Measurements from ENCODE around the gene TCF7L2.

Gene TCF7L2

DNA sequence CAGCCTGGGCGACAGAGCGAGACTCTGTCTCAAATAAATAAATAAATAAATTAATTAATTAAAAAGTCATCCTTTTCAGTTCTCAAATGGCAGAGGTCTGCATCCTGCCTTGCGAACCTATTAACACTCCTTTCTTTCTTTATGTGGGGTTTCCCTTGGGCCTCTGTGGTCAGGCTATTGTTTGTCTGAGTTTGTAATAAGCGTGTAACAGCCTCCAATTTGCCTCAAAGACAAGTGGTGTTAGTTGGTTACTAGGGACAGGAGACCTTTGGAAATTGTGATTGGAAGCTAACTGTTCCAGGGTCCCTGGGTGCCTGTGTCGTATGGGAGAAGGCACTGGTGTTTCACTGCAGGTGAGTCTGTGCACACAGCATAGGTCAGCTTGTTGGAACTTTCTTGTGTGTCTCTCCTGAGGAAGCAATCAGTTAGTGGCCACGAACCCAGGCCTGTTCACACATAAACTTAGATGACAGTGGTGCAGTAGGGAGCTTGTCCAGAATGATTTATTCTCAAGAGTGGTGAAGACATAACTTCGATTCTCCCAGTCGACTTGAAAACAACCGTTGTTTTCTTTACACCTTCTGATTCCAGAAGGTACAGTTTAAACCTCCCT, 33.5 kb downstream of the TCF7L2 start:
- no peak for DNase-seq
- no peak overlapping the region for H3K27ac ChIP-seq
- H3K4me3 ChIP-seq = no peak overlapping the region
- no peaks in the 10 kb centered on the region for H3K27me3 ChIP-seq
- no peaks in the 10 kb centered on the region for H3K36me3 ChIP-seq
- H3K4me1 ChIP-seq = peaks cover 0 to 83% (median 35%) of the 10 kb centered on the region in 4 donors
- intact Hi-C loops (cut with DNase I; ENCODE audit: low total_unique reads) = no loop called here
- H3K9me3 ChIP-seq = no peaks in the 10 kb centered on the region
- TF ChIP-seq CTCF (IDR thresholded peaks at IDR 0.05) = no peak

DNA sequence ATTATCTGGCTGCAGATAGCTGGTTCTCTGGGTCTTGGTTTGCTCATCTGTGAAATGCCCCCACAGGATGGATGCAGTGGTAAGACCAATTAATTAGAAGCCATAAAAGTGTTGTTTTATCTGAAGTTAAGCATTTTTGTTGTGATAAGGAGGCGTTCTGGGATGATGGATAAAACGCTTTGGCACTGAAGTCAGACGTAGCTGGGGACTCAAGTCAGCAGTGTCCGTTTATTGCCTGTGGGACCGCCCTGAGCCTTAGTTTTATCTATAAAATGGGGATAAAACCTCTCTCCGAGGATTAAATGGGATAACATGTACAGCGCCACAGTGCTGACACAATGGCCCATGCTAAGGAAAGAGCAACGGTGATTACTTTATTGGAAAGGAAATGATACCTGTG, 34.7 kb downstream of the TCF7L2 start:
- Histone ChIP-seq H3K27me3 (no peaks in the 10 kb centered on the region), H3K4me3 (no peak overlapping the region), H3K27ac (peak overlapping the region in 1 of 2 donors; percentile 46), H3K9me3 (no peaks in the 10 kb centered on the region), H3K36me3 (no peaks in the 10 kb centered on the region), H3K4me1 (peaks cover 0 to 95% (median 41%) of the 10 kb centered on the region in 4 donors)
- no peak for TF ChIP-seq CTCF (IDR thresholded peaks at IDR 0.05)
- DNase-seq = no peak
- intact Hi-C loops (cut with DNase I; ENCODE audit: low total_unique reads) = no loop called here

DNA sequence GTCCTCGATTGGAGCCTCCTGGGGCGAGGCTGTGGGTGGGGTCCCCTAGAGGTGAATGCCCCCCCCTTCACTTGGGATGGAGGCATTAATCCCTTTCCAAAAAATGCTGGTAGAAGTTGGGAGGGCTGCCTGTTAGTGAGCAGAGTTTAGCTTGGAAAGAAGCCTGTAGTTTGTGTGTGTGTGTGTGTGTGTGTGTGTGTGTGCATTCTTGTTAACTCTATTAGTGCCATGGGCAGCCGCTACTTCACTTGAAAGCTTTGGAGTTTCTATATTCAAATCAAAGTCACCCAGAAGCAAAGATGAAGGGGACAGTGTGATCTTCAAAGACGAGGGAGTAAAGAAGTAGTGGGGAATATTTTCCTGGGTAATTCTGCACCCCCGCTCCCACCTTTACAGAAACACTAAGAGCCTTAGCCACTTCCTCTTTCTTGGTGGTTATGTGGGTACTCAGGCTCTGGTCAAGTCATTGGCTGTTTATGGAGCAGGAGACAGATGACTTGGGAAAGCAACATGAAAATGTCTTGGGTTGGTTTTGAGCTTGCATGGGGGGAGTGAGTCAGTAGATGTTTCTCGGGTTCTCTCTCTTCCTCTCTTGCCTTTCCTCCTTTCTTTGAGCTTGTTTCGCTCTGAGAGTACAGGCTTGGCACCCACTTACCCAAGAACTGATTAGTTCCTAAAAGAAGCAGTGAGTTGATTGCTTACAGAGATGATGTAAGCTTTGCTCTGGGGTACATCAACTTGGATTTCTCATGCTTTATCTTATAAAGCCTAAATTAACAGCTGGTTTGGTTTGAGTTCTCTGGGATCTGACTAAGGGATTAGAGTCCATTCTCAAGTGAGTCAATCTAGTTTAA, 35.9 kb downstream of the TCF7L2 start:
- H3K36me3 ChIP-seq = no peaks in the 10 kb centered on the region
- H3K4me3 ChIP-seq = peak overlapping the region in 1 of 2 donors; percentile 1
- H3K4me1 ChIP-seq = peaks cover 0 to 100% (median 49%) of the 10 kb centered on the region in 4 donors
- DNase-seq = no peak
- H3K27ac ChIP-seq = peak overlapping the region; percentile 20 to 46
- no peaks in the 10 kb centered on the region for H3K9me3 ChIP-seq
- H3K27me3 ChIP-seq = no peaks in the 10 kb centered on the region
- no peak for TF ChIP-seq CTCF (IDR thresholded peaks at IDR 0.05)
- intact Hi-C loops (cut with DNase I; ENCODE audit: low total_unique reads) = no loop called here

DNA sequence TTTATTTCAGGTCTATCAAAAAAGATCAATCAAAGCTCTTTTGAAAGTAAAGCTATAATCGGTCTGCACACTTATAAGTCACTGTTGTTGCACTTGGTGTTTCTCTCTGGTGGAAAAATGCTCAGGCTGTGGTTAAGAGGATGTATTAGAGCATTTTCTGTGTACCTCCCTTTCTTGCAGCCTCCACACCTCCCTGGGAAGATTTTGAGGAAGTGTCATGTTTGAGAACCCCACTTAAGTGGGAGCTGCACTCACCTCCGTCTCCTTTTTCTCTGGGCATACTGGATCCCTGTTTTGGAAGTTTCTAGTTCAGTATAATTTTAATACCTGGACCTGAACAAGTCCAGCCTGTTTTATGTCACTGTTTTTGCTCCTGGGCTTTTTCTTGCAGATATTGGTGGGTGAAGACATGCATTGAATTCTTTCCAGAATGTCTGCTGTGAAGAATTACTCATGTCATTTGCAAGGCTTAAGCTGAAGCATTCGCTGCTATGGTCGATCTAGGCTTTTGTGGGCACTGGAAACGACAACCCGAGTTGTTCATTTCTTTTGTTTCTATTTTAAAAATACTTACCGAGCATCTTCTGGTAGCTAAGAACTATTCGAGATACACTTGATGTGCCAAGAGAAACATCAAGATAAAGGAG, 36.6 kb downstream of the TCF7L2 start:
- Histone ChIP-seq H3K4me1 (peaks cover 0 to 97% (median 52%) of the 10 kb centered on the region in 4 donors), H3K9me3 (no peaks in the 10 kb centered on the region), H3K27ac (peak overlapping the region in 1 of 2 donors; percentile 46), H3K4me3 (no peak overlapping the region), H3K27me3 (no peaks in the 10 kb centered on the region), H3K36me3 (peaks cover 0 to 5% (median 3%) of the 10 kb centered on the region in 3 donors)
- intact Hi-C loops (cut with DNase I; ENCODE audit: low total_unique reads) = no loop called here
- TF ChIP-seq CTCF (IDR thresholded peaks at IDR 0.05) = no peak
- no peak for DNase-seq

DNA sequence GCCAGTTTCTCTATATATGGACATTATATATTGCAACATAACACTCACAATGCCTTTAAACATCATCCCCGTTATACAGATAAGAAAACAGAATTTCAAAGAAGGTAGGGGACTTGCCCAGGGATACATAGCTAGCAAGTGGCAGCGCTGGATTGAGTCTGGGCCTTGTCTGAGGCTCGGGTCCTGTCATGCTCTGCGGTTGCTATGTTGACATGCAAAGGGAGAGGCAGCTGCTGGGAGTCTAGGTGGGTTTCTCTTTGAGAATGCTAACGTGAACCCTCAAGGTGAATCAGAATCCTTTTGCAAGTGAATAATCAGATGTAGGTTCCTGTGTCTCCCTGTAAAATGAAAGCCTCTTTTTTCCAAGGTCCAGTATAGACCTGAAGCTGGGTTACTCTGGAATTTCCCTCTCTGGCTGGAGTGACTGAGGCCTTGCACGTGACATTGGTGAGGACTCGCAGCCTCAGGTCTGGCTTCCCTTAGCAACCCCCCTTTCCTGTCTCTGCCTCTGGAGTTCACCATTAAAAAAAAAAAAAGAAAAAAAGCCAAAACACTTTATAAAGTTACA, 38.9 kb downstream of the TCF7L2 start:
- no peak overlapping the region for H3K27ac ChIP-seq

More for the DNA sequence above, 38.9 kb downstream of the TCF7L2 start:
- TF ChIP-seq CTCF (IDR thresholded peaks at IDR 0.05) = no peak
- intact Hi-C loops (cut with DNase I; ENCODE audit: low total_unique reads) = no loop called here
- peaks cover 0 to 11% (median 6%) of the 10 kb centered on the region in 3 donors for H3K36me3 ChIP-seq
- H3K27me3 ChIP-seq = no peaks in the 10 kb centered on the region
- H3K9me3 ChIP-seq = no peaks in the 10 kb centered on the region
- no peak overlapping the region for H3K4me3 ChIP-seq
- peaks cover 0 to 87% (median 58%) of the 10 kb centered on the region in 4 donors for H3K4me1 ChIP-seq
- DNase-seq = no peak
